ENCODE results near the gene CBFA2T3.

GRCh38 chr16:88969361-88969831, 7.6 kb downstream of the CBFA2T3 start:
- TF ChIP-seq POLR2A (IDR thresholded peaks at IDR 0.05) (no peak), CTCF (IDR thresholded peaks at IDR 0.05 in 4 of 5, conservative IDR thresholded peaks at IDR 0.05 in 1 of 5) (no peak)
